Measurements from ENCODE around the gene MRPS10. TPM values are rescaled to one million over a fixed set of nuclear protein-coding genes. Genes with fewer than 3 reads are reported as not detected.

MRPS10 gene
- total RNA-seq, 1 donor from 2014 or later: 35.7 TPM

DNA sequence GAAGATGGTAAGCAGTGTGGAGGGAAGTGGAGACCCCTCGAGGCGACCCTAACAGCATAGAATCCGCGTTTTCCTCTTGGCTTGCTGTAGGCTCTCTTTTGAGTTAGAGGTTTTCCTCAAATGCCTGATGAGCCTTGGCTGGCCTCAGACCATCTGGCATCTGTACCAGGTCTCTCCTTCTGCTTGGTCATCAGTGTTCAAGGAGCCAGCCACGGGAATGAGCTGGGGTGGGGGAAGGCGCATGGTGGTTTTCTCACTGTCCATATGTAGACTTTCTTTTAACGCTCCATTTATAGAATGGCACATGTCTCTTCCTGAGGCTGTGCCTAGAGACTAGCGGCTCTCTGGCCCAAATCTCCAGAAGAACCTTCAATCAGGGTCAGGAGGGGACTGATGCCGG is 52.6 kb downstream of the MRPS10 start:
- ChIA-PET POLR2A (no interaction called here), CTCF (interaction anchor here (1.0 to 1.8 kb wide), 4 partner anchors 28 to 316 kb away, joined by 3 to 4 read pairs (median 4); no protein-coding TSS in a partner anchor)
- H3K9me3 Mint-ChIP-seq: no peaks in the 10 kb centered on the region
- intact Hi-C loops (cut with micrococcal nuclease): loop anchor here (5.0 kb wide), 1 partner anchor 563 kb away; no protein-coding TSS in a partner anchor
- peaks cover 15% of the 10 kb centered on the region for H3K27me3 Mint-ChIP-seq
- H3K4me3 Mint-ChIP-seq: no peak overlapping the region
- H3K36me3 Mint-ChIP-seq (ENCODE audit: low read depth): no peaks in the 10 kb centered on the region
- H3K4me1 Mint-ChIP-seq: no peaks in the 10 kb centered on the region
- no peak for ATAC-seq (ENCODE audit: low read depth)
- no peak overlapping the region for H3K27ac Mint-ChIP-seq
- no peak for DNase-seq
- TF ChIP-seq, protein P1, sequence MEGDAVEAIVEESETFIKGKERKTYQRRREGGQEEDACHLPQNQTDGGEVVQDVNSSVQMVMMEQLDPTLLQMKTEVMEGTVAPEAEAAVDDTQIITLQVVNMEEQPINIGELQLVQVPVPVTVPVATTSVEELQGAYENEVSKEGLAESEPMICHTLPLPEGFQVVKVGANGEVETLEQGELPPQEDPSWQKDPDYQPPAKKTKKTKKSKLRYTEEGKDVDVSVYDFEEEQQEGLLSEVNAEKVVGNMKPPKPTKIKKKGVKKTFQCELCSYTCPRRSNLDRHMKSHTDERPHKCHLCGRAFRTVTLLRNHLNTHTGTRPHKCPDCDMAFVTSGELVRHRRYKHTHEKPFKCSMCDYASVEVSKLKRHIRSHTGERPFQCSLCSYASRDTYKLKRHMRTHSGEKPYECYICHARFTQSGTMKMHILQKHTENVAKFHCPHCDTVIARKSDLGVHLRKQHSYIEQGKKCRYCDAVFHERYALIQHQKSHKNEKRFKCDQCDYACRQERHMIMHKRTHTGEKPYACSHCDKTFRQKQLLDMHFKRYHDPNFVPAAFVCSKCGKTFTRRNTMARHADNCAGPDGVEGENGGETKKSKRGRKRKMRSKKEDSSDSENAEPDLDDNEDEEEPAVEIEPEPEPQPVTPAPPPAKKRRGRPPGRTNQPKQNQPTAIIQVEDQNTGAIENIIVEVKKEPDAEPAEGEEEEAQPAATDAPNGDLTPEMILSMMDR (IDR thresholded peaks at IDR 0.05): no peak

DNA sequence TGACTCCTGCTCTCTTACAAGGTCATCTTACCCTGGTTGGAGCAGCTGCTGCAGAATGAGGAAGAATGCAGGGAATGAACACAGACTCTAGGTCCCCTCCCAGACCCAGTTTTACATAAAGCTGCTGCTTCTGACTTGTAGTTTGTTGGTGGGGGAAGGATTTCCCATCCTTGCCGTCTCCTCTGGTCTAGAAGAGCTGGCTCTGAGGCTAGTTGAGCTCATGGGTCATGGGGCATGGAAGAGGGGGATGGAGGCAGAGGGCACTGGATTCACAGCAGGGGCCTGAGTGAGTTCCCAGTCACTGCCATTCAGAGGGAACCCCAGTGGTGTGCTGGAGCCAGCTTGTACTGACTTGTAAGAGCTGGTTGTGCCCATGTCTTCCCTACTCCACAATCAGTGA is 53.7 kb downstream of the MRPS10 start:
- no peaks in the 10 kb centered on the region for H3K4me1 Mint-ChIP-seq
- H3K9me3 Mint-ChIP-seq: no peaks in the 10 kb centered on the region
- H3K27me3 Mint-ChIP-seq: peaks cover 15% of the 10 kb centered on the region
- TF ChIP-seq, protein P1 (IDR thresholded peaks at IDR 0.05): no peak
- H3K4me3 Mint-ChIP-seq: no peak overlapping the region
- ChIA-PET POLR2A (interaction anchor here (0.5 to 0.7 kb wide), 2 partner anchors 9 to 45 kb away, joined by 3 to 4 read pairs; no protein-coding TSS in a partner anchor), CTCF (interaction anchor here (1.8 kb wide), 1 partner anchor 120 kb away, joined by 4 read pairs; no protein-coding TSS in a partner anchor)
- DNase-seq: no peak
- no peak for ATAC-seq (ENCODE audit: low read depth)
- intact Hi-C loops (cut with micrococcal nuclease): no loop called here
- no peak overlapping the region for H3K27ac Mint-ChIP-seq
- no peaks in the 10 kb centered on the region for H3K36me3 Mint-ChIP-seq (ENCODE audit: low read depth)

DNA sequence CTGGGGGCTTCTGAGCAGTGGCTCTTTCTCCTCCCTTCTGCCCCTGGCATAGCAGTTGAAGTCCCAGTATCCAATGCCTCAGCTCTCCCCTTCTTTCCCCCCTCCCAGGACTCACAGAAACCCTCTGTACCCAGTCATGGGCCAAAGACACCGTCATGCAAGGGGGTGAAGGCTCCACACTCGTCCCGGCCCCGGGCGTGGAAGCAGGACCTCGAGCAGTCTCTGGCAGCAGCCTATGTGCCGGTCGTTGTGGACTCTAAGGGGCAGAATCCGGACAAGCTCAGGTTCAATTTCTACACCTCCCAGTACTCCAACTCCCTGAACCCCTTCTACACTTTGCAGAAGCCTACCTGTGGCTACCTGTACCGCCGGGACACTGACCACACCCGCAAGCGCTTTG is 54.8 kb downstream of the MRPS10 start:
- Mint-ChIP-seq H3K9me3 (no peaks in the 10 kb centered on the region), H3K4me1 (no peaks in the 10 kb centered on the region), H3K27ac (no peak overlapping the region), H3K36me3 (ENCODE audit: low read depth) (no peaks in the 10 kb centered on the region), H3K27me3 (peaks cover 11% of the 10 kb centered on the region), H3K4me3 (no peak overlapping the region)
- intact Hi-C loops (cut with micrococcal nuclease): no loop called here
- ChIA-PET CTCF (no interaction called here), POLR2A (no interaction called here)
- TF ChIP-seq, protein P1 (IDR thresholded peaks at IDR 0.05): no peak
- ATAC-seq (ENCODE audit: low read depth): no peak
- DNase-seq: no peak

DNA sequence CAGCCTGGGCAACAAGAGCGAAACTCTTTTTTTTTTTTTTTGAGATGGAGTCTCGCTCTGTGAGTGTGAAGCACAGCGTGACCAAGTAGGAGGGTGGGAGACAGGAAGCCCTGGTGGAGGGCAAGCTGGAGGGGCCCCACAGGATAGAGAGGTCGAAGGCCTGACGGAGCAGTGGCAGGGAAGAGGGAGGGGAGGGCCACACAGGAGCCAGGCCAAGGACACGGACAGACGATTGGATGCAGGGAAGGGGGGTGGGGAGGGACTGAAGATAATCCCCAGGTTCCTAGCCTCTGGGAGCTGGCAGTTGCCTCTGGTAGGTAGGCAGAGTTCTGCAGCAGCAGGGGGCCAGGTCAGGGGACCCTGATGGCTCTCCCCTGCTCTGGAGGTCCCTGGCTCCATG is 55.3 kb downstream of the MRPS10 start:
- no peak overlapping the region for H3K27ac Mint-ChIP-seq
- H3K9me3 Mint-ChIP-seq: no peaks in the 10 kb centered on the region
- no peak overlapping the region for H3K4me3 Mint-ChIP-seq
- intact Hi-C loops (cut with micrococcal nuclease): no loop called here
- no peak for DNase-seq
- H3K27me3 Mint-ChIP-seq: peaks cover 11% of the 10 kb centered on the region
- H3K36me3 Mint-ChIP-seq (ENCODE audit: low read depth): no peaks in the 10 kb centered on the region
- no peaks in the 10 kb centered on the region for H3K4me1 Mint-ChIP-seq
- POLR2A ChIA-PET: no interaction called here
- CTCF ChIA-PET: no interaction called here
- TF ChIP-seq, protein P1 (IDR thresholded peaks at IDR 0.05): no peak
- ATAC-seq (ENCODE audit: low read depth): no peak

DNA sequence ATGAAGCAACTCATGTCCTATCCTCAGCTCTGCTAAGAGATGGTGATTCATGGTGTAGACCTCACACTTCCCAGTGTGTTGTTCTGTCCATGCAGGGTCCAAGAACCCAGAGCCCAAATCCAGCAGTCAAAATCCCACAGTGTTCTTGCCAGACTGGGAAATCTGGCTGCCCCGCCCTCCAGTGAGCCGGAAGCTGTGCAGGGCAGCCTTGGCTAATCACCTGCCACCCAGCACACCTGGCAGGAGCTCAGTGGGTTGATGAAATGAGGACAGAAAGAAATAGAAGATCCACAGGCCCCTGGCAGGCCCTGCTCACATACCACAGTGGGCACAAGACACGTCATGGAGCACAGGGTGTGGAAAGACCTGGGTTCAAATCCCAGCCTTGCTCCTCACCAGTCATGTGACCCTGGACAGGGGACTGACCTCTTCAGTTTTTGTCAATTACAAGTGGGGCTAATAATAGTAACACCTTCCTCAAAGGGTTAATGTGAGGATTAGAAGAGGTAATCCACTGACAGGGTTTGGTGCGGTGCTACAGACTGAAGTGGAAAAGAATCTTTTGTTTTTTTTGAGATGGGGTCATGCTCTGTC is 58.1 kb downstream of the MRPS10 start:
- H3K4me3 Mint-ChIP-seq: no peak overlapping the region
- CTCF ChIA-PET: no interaction called here

More for the DNA sequence above, 58.1 kb downstream of the MRPS10 start:
- peaks cover 11% of the 10 kb centered on the region for H3K27me3 Mint-ChIP-seq
- POLR2A ChIA-PET: no interaction called here
- ATAC-seq (ENCODE audit: low read depth) (no peak), DNase-seq (no peak)
- no peaks in the 10 kb centered on the region for H3K36me3 Mint-ChIP-seq (ENCODE audit: low read depth)
- TF ChIP-seq, protein P1 (IDR thresholded peaks at IDR 0.05): no peak
- intact Hi-C loops (cut with micrococcal nuclease): no loop called here
- no peaks in the 10 kb centered on the region for H3K9me3 Mint-ChIP-seq
- H3K27ac Mint-ChIP-seq: no peak overlapping the region
- H3K4me1 Mint-ChIP-seq: no peaks in the 10 kb centered on the region

All from activated B cell treated with CpG ODN at 0.5 μM for 24 hours (primary cell).